Astrocyte of the cerebellum (primary cell): ENCODE results near the gene CA9.

ENCODE experiments used
- DNase-seq: peaks from one replicate; pipeline ENCODE4 v3.0.0-alpha.2; 2011; ENCODE audit warnings: low read depth
- H3K4me3 ChIP-seq: 2 replicates; pipeline ENCODE4 v1.5.1; 2011; ENCODE audit warnings: mild to moderate bottlenecking, low read depth, low read length, moderate library complexity
- in situ Hi-C: cut with HindIII; loops from 2 replicates; pipeline ENCODE4 v1.10.0; 2017; ENCODE audit warnings: low sequenced_read_pairs
- TF ChIP-seq, protein P1 (sequence below): IDR thresholded peaks from 2 replicates; pipeline ENCODE4 v1.5.1; 2012; ENCODE audit warnings: low read length, low read depth, moderate library complexity, mild to moderate bottlenecking; ENCODE audit errors: missing control alignments

Gene CA9

DNA sequence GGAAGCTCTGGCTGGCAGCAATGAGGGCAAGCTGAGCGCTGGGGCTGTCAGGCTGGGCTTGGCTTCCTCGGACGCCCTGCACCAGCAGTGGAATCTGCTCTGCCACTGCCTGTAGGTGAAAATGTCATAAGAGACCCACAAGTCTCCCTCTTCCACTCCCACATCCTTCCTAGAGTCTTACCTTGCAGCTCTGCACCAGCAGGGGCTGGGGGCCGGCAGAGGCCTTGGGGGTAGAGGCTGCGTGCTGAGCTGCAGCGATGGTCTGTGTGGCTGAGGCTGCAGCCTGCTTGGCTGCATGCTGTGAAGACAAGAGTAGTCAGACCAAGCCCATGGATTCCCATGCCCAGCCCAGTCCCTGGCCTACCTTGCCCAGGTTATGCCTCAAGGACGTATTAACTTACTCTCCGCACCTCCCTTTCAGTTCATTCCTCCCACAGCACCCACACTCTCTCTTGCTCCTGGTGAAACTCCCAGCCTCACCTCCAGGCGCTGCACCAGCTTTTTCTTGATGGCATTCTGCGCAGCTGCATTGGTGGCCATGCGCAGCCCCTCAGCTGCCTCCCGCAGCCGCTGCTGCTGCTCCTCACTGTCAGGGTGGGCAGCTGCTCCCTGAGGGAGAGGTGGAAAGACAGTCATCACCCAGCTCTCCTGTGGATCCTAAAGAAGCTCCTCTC lies 41.0 kb downstream of the CA9 start:
- TF ChIP-seq, protein P1, sequence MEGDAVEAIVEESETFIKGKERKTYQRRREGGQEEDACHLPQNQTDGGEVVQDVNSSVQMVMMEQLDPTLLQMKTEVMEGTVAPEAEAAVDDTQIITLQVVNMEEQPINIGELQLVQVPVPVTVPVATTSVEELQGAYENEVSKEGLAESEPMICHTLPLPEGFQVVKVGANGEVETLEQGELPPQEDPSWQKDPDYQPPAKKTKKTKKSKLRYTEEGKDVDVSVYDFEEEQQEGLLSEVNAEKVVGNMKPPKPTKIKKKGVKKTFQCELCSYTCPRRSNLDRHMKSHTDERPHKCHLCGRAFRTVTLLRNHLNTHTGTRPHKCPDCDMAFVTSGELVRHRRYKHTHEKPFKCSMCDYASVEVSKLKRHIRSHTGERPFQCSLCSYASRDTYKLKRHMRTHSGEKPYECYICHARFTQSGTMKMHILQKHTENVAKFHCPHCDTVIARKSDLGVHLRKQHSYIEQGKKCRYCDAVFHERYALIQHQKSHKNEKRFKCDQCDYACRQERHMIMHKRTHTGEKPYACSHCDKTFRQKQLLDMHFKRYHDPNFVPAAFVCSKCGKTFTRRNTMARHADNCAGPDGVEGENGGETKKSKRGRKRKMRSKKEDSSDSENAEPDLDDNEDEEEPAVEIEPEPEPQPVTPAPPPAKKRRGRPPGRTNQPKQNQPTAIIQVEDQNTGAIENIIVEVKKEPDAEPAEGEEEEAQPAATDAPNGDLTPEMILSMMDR = no peak
- no peak overlapping the region for H3K4me3 ChIP-seq
- in situ Hi-C loops = loop anchor here (5.0 kb wide), 1 partner anchor 37 kb away; no protein-coding TSS in a partner anchor

DNA sequence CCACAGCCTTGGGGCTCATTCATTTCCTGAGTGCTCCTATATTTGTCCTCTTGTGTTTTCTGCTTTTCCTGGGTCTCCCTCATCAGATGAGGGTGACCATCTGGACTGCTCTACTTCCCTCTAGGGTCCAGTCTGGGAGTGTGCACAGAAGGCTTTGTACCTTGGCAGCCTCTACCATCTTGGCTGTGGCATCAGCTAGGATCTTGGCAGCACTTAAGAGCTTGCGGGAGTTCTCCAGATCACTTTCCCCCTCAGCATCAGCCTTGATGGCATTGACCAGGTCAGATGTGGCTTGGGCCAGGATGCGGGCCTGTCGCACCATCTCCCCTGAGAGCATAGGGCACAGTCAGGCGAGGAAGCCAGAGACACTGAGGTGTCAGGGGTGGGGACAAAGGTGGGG lies 42.5 kb downstream of the CA9 start:
- in situ Hi-C loops = no loop called here
- no peak for DNase-seq

More for the DNA sequence above, 41.0 kb downstream of the CA9 start:
- no peak for DNase-seq

DNA sequence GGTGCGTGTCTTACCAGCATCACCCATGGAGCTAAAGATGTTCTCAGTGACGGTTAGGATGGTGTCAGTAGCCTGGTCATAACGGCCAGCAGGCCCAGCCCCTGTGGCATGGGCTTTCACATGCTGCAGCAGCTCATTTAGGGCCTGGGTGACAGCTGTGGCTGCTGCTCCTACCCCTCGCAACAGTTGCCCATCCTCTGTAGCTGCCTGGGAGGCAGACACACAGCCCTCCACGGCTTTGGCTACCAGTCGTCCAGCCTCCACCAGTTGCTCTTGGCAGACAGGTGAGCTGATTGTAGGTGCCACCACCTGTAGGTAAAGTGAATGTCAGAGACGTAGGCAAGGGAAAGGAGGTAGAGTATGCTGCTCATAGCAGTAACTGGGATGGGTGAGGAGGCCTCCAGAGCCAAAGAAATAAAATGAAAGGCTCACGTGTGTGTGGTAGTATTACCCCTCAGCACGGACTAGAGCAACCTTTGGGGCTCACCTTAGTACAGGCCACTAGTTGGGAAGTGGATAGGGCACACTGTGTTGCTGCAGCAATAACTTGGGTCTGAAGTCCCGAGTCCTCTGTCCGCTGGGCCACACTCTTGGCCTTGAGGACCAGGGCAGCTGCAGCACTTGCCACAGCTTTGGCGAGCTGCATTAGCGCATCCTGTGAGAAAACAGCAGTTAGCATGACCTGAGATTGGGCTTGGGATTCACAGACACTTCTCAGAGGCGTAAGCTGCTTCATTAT lies 43.6 kb downstream of the CA9 start:
- DNase-seq = no peak
- no peak overlapping the region for H3K4me3 ChIP-seq
- in situ Hi-C loops = no loop called here
- TF ChIP-seq, protein P1 = no peak

More for the DNA sequence above, 42.5 kb downstream of the CA9 start:
- H3K4me3 ChIP-seq = no peak overlapping the region
- TF ChIP-seq, protein P1 = peak; percentile 25

GRCh38 chr9:35718721-35719511 lies 45.2 kb downstream of the CA9 start:
- in situ Hi-C loops = no loop called here
- DNase-seq = no peak
- TF ChIP-seq, protein P1 = no peak
- H3K4me3 ChIP-seq = no peak overlapping the region

GRCh38 chr9:35719546-35719945 lies 45.8 kb downstream of the CA9 start:
- TF ChIP-seq, protein P1 = no peak
- in situ Hi-C loops = no loop called here
- DNase-seq = no peak
- H3K4me3 ChIP-seq = no peak overlapping the region

DNA sequence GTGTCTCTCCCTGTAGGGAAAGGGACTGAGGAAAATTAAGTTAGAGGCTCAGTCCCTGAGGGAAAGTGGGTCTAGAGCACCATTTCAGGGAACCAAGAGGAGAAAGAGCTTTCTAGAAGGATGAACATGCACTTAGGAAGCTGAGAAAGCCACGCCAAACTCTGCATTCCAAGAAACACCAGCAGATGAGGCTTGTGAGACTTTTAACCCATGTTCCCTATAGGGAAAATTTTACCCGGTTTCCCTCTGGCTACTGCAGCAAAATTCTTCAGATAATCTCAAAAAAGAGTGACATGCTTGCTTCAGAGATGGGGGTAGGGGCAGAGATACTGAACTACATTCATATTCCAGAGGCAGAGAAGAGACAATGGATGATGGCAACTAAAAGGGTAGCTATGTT lies 49.7 kb downstream of the CA9 start:
- in situ Hi-C loops = no loop called here
- no peak for DNase-seq
- no peak overlapping the region for H3K4me3 ChIP-seq
- TF ChIP-seq, protein P1 = no peak
